A549 (cell line): ENCODE measurements around the gene BHMT. TPM values are rescaled to one million over a fixed set of nuclear protein-coding genes. Genes with fewer than 3 reads are reported as not detected.

Experiments used
- ATAC-seq, 2 experiments: fragments of 200-7000 bp in 1 of 2; fragments of >200 bp in 1 of 2; cut with Nextera tagmentation in 1 of 2; cut with Tn5 transposase in 1 of 2; 3 replicates each; pipeline versions ENCODE4 v1.8.0 to v1.9.1; 2018 to 2020; ENCODE audit warnings: mild to moderate bottlenecking in 1 of 2, moderate library complexity in 1 of 2
- CTCF ChIA-PET: fragments of 300-600 bp; sonication (Branson Sonifier 250); formaldehyde crosslinking; extraction: SDS; loops from one replicate; lab custom pipeline; 2021; ENCODE audit warnings: antibody characterized with exemption, inconsistent platforms; lab: Yijun Ruan, JAX
- POLR2A ChIA-PET: fragments of 350-600 bp; formaldehyde crosslinking; extraction: SDS; loops from one replicate; lab custom pipeline; 2021; ENCODE audit warnings: antibody characterized with exemption, inconsistent platforms; lab: Yijun Ruan, JAX
- DNase-seq, 2 experiments: peaks; one replicate each; pipeline versions ENCODE4 v3.0.0 to v3.0.0-alpha.2; 2011 to 2016; ENCODE audit warnings: low read depth in 1 of 2, low spot score in 1 of 2
- FAIRE-seq: peaks from 2 replicates; lab custom pipeline; 2011; peaks lifted over from hg19 to GRCh38; lab: Jason Lieb, UNC
- H3K27ac ChIP-seq, 2 experiments: fragments of >200 bp; sonication (Bioruptor Twin); formaldehyde crosslinking; 3 replicates each; pipeline ENCODE4 v1.5.1; 2016 to 2017
- H3K4me1 ChIP-seq: fragments of >200 bp; sonication (Bioruptor Twin); formaldehyde crosslinking; 3 replicates; pipeline ENCODE4 v1.6.1; 2016
- H3K4me2 ChIP-seq: fragments of >200 bp; sonication (Bioruptor Twin); formaldehyde crosslinking; 3 replicates; pipeline ENCODE4 v1.6.1; 2016
- H3K4me3 ChIP-seq: fragments of >200 bp; sonication (Bioruptor Twin); formaldehyde crosslinking; 3 replicates; pipeline ENCODE4 v1.5.1; 2016
- H3K9me3 ChIP-seq: fragments of >200 bp; sonication (Bioruptor Twin); formaldehyde crosslinking; 3 replicates; pipeline ENCODE4 v1.6.1; 2016
- CHD4 ChIP-seq: fragments of 200-600 bp; sonication (generic); IDR thresholded peaks from 2 replicates; pipeline ENCODE4 v1.6.1; 2016; ENCODE audit warnings: antibody characterized with exemption, mild to moderate bottlenecking, borderline replicate concordance
- FOSB ChIP-seq: fragments of 250-450 bp; sonication (Bioruptor Pico); IDR thresholded peaks from 2 replicates; pipeline ENCODE4 v1.5.0; 2020; ENCODE audit warnings: mild to moderate bottlenecking, moderate library complexity
- FOSL2 ChIP-seq, 2 experiments: fragments of 450-650 bp in 1 of 2; fragments of >200 bp in 1 of 2; sonication (Bioruptor Twin) in 1 of 2; formaldehyde crosslinking; IDR thresholded peaks; 2 replicates each; pipeline versions ENCODE4 v1.5.0 to v1.6.1; 2016 to 2020; ENCODE audit warnings: mild to moderate bottlenecking in 1 of 2, moderate library complexity in 1 of 2
- FOXS1 ChIP-seq: fragments of 250-450 bp; sonication (Bioruptor Pico); IDR thresholded peaks from 2 replicates; pipeline ENCODE4 v1.5.0; 2020; ENCODE audit warnings: mild to moderate bottlenecking, moderate library complexity
- HDAC2 ChIP-seq: fragments of 200-600 bp; sonication (generic); IDR thresholded peaks from 2 replicates; pipeline ENCODE4 v1.6.1; 2016
- HES2 ChIP-seq: fragments of >200 bp; sonication (Bioruptor Twin); formaldehyde crosslinking; IDR thresholded peaks from 2 replicates; pipeline ENCODE4 v1.6.1; 2016
- HMGXB4 ChIP-seq: fragments of 250-450 bp; sonication (Bioruptor Pico); IDR thresholded peaks from 2 replicates; pipeline ENCODE4 v1.5.0; 2021; ENCODE audit warnings: mild to moderate bottlenecking, moderate library complexity, borderline replicate concordance
- KDM1A ChIP-seq: fragments of 200-600 bp; sonication (generic); IDR thresholded peaks from 2 replicates; pipeline ENCODE4 v1.6.1; 2016; ENCODE audit warnings: low read depth, mild to moderate bottlenecking
- KDM5A ChIP-seq: fragments of 200-600 bp; sonication (generic); IDR thresholded peaks from 2 replicates; pipeline ENCODE4 v1.6.1; 2016; ENCODE audit warnings: antibody characterized with exemption, mild to moderate bottlenecking
- MAZ ChIP-seq: fragments of 150-350 bp; IDR thresholded peaks from 2 replicates; pipeline ENCODE4 v1.6.1; 2014; ENCODE audit warnings: antibody characterized with exemption, low read depth, low read length, borderline replicate concordance
- MYC ChIP-seq: IDR thresholded peaks from 2 replicates; pipeline ENCODE4 v1.6.1; 2012; ENCODE audit warnings: mild to moderate bottlenecking, inconsistent platforms, low read length, improper control_type of control experiment, borderline replicate concordance
- NPAS2 ChIP-seq: fragments of 250-450 bp; sonication (Bioruptor Pico); IDR thresholded peaks from 2 replicates; pipeline ENCODE4 v1.8.0; 2022; ENCODE audit warnings: mild to moderate bottlenecking, moderate library complexity, borderline replicate concordance
- NR3C1 ChIP-seq: fragments of >200 bp; sonication (Bioruptor Twin); formaldehyde crosslinking; IDR thresholded peaks from 3 replicates; pipeline ENCODE4 v1.6.1; 2017
- PBX3 ChIP-seq: IDR thresholded peaks from 2 replicates; pipeline ENCODE4 v1.6.1; 2012
- POLR2A ChIP-seq: IDR thresholded peaks from 2 replicates; pipeline ENCODE4 v1.6.1; 2012; ENCODE audit warnings: mild to moderate bottlenecking, low read length
- SMC3 ChIP-seq: fragments of >200 bp; sonication (Bioruptor Twin); formaldehyde crosslinking; IDR thresholded peaks from 3 replicates; pipeline ENCODE4 v1.6.1; 2018; ENCODE audit warnings: inconsistent platforms
- ZC3H11A ChIP-seq: fragments of 450-650 bp; IDR thresholded peaks from 2 replicates; pipeline ENCODE4 v1.6.1; 2014; ENCODE audit warnings: antibody characterized with exemption, mild to moderate bottlenecking
- ZFP36 ChIP-seq: fragments of 450-650 bp; IDR thresholded peaks from 2 replicates; pipeline ENCODE4 v1.6.1; 2014; ENCODE audit warnings: borderline replicate concordance; ENCODE audit not compliant: partially characterized antibody
- ZNF302 ChIP-seq: fragments of 250-450 bp; sonication (Bioruptor Pico); IDR thresholded peaks from 2 replicates; pipeline ENCODE4 v1.9.0; 2021; ENCODE audit warnings: inconsistent platforms, mild to moderate bottlenecking, moderate library complexity
- ZSCAN20 ChIP-seq: fragments of 250-450 bp; sonication (Bioruptor Pico); IDR thresholded peaks from 2 replicates; pipeline ENCODE4 v1.8.0; 2022; ENCODE audit warnings: mild to moderate bottlenecking, moderate library complexity
- WGBS: methylation state at CpG from one replicate; pipeline ENCODE4 v1.1.6; 2017; ENCODE audit errors: missing lambda C conversion rate; 5-methylcytosine and 5-hydroxymethylcytosine counted together
- polyA plus RNA-seq, 4 experiments: library from polyadenylated mRNA; depleted of rRNA in 3 of 4; stranded (reverse); fragments of >200 nt; fragmentation: RNase III in 1 of 4; extraction: RNeasy Plus Mini Kit Qiagen cat#74134 plus additional on column Dnase treatment in 1 of 4; gene quantifications; 2 replicates in 3 of 4; 3 replicates in 1 of 4; pipeline ENCODE4 v1.2.3, GENCODE V29; 2011 to 2017
- TF ChIP-seq, protein P1 (sequence below): fragments of 250-450 bp; sonication (Bioruptor Pico); IDR thresholded peaks from 2 replicates; pipeline ENCODE4 v1.5.0; 2020; ENCODE audit warnings: low read depth, mild to moderate bottlenecking, moderate library complexity
- TF ChIP-seq, protein P2 (sequence below): fragments of >200 bp; sonication (Bioruptor Twin); formaldehyde crosslinking; IDR thresholded peaks from 3 replicates; pipeline ENCODE4 v1.5.1; 2016

The BHMT gene
- polyA plus RNA-seq, 2 of the 4 experiments (the other 2 are of a cell fraction): not detected

DNA sequence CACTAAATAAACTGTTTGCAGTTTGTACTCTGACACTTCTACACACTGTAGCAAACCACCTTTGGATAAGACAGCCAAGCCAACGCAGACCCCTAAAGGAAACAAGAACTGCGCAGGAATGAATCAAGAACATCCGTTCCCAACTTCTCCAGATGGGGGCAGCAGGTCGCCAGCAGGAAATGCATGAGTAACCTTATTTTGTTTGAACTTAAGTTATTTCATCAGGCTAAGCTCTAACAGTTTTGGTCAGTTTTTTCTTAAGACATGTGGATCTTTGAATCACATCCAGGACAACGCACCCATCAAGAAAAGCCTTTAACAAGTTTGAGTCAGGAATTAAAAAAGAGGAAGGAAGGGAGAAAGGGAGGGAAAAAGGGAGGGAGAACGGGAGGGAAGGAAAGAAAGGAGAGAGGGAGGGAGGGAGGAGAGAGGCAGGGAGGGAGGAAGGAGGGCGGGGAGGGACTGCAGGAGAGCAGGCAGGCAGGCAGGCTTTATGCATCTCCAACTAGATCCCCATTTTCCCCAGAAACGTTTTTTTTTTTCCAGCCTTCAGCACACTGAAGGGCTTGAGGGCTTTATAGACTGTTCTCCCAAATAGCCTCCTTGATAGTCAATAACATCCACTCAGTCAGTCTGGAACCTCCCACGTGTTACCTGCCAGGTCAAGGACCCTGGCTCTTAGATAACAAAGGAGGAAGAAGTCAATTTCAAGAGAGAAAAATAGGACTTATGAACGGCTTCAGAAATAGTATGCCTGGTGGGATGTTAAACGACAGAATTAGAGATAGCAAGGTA lies 22.2 kb downstream of the BHMT start (continued):
- TF ChIP-seq PBX3 (no peak), CHD4 (no peak), ZFP36 (no peak), KDM5A (0 out of 2 replicates have a peak, but pooled peaks have one; percentile 27), HES2 (no peak)
- TF ChIP-seq, protein P1, sequence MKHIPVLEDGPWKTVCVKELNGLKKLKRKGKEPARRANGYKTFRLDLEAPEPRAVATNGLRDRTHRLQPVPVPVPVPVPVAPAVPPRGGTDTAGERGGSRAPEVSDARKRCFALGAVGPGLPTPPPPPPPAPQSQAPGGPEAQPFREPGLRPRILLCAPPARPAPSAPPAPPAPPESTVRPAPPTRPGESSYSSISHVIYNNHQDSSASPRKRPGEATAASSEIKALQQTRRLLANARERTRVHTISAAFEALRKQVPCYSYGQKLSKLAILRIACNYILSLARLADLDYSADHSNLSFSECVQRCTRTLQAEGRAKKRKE (CRISPR knock-in tag): no peak
- TF ChIP-seq, all 56 proteins: peak for 5

DNA sequence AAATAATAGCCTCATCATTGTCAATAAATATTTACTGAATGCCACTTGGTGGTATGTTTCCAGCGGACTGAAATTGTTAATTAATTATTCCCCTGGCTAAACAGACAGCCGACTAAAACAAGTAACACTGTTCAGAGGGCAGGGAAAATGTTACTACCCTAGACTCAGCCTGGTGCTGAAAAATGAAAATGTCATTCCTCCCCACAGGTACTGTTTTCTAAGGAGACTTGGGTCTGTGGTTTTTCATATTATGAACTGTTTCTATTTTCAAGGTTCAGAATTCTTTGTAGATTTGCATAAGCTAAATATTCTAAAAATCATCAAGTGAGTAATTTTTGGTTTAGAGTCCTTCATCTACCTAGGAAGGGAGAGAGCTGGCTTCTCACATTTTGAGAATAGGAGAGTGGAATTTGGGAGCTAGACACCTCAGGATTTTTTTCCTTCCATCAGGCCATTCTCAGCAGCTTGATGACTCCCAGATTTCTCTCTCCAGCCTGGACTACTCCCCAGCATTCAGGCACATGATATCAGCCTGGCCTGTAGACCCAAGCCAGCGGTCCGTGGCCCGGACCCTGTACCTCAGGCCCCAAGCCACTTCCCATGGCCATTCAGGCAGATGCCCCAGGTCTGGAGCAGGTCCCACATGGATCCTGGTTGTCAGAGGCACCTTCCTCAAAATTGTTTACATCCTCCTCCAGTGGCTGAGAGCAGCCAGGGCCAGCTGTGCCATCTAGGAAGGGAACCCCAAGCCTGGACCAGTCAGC lies 24.4 kb downstream of the BHMT start:
- CTCF ChIA-PET: interaction anchor here (1.6 to 12.7 kb wide), 3 partner anchors 11 to 327 kb away, joined by 3 to 354 read pairs (median 96); no protein-coding TSS in a partner anchor
- ATAC-seq: no peak

More for the DNA sequence above, 24.4 kb downstream of the BHMT start:
- FAIRE-seq: no peak
- H3K4me1 ChIP-seq: peaks cover 4% of the 10 kb centered on the region; the same call in 2 of the 3 replicates
- TF ChIP-seq NPAS2 (CRISPR knock-in tag) (no peak), POLR2A (no peak), HDAC2 (no peak), KDM1A (no peak), MAZ (no peak), NR3C1 (no peak), FOXS1 (no peak), FOSL2 (IDR thresholded peaks at IDR 0.05) (no peak), FOSL2 (CRISPR knock-in tag; IDR thresholded peaks at IDR 0.05) (no peak), FOSB (no peak), MYC (no peak), SMC3 (no peak), ZSCAN20 (CRISPR knock-in tag) (no peak), ZNF302 (no peak), HMGXB4 (CRISPR knock-in tag) (no peak), ZC3H11A (no peak)
- TF ChIP-seq, protein P2, sequence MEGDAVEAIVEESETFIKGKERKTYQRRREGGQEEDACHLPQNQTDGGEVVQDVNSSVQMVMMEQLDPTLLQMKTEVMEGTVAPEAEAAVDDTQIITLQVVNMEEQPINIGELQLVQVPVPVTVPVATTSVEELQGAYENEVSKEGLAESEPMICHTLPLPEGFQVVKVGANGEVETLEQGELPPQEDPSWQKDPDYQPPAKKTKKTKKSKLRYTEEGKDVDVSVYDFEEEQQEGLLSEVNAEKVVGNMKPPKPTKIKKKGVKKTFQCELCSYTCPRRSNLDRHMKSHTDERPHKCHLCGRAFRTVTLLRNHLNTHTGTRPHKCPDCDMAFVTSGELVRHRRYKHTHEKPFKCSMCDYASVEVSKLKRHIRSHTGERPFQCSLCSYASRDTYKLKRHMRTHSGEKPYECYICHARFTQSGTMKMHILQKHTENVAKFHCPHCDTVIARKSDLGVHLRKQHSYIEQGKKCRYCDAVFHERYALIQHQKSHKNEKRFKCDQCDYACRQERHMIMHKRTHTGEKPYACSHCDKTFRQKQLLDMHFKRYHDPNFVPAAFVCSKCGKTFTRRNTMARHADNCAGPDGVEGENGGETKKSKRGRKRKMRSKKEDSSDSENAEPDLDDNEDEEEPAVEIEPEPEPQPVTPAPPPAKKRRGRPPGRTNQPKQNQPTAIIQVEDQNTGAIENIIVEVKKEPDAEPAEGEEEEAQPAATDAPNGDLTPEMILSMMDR: no peak
- TF ChIP-seq, all 56 proteins: peak for 0
- POLR2A ChIA-PET: no interaction called here
- no peak overlapping the region for H3K4me2 ChIP-seq
- peaks cover 8% of the 10 kb centered on the region; the same call in 1 of the 3 replicates for H3K9me3 ChIP-seq
- no peak overlapping the region for H3K27ac ChIP-seq
- DNase-seq: no peak
- H3K4me3 ChIP-seq: no peak overlapping the region
- 68% methylated on average over 5 of the region's 5 CpGs for WGBS
